GM21526 (cell line): ENCODE results near the gene TGOLN2.

ENCODE experiments used
- ATAC-seq: cut with Tn5 transposase; IDR thresholded peaks from one replicate; pipeline ENCODE4 v1.9.1; 2021; ENCODE audit warnings: moderate library complexity; ENCODE audit not compliant: unreplicated experiment, low FRiP score

The TGOLN2 gene

GRCh38 chr2:85310330-85310729 lies 17.5 kb downstream of the TGOLN2 start:
- ATAC-seq, result no peak

- ATAC-seq, result no peak
Measured at GRCh38 chr2:85309699-85310321, 18.0 kb downstream of the TGOLN2 start.

- no peak for ATAC-seq
Measured at GRCh38 chr2:85308896-85309555, 18.8 kb downstream of the TGOLN2 start.

GRCh38 chr2:85308201-85308600 lies 19.6 kb downstream of the TGOLN2 start:
- ATAC-seq, result no peak

- no peak for ATAC-seq
Measured at GRCh38 chr2:85307527-85307897, 20.3 kb downstream of the TGOLN2 start.

- ATAC-seq, result no peak
Measured at GRCh38 chr2:85303780-85304531, 23.8 kb downstream of the TGOLN2 start.

- no peak for ATAC-seq
Measured at GRCh38 chr2:85302121-85302520, 25.7 kb downstream of the TGOLN2 start.

GRCh38 chr2:85291425-85292023 lies 36.3 kb downstream of the TGOLN2 start:
- no peak for ATAC-seq

GRCh38 chr2:85288244-85288725 lies 39.5 kb downstream of the TGOLN2 start:
- no peak for ATAC-seq

GRCh38 chr2:85287721-85288120 lies 40.1 kb downstream of the TGOLN2 start:
- no peak for ATAC-seq

GRCh38 chr2:85286918-85287317 lies 40.9 kb downstream of the TGOLN2 start:
- ATAC-seq, result no peak

- ATAC-seq, result no peak
Measured at GRCh38 chr2:85283641-85284040, 44.1 kb downstream of the TGOLN2 start.

GRCh38 chr2:85282914-85283313 lies 44.9 kb downstream of the TGOLN2 start:
- ATAC-seq, result no peak

- no peak for ATAC-seq
Measured at GRCh38 chr2:85281553-85281952, 46.2 kb downstream of the TGOLN2 start.

GRCh38 chr2:85278361-85278760 lies 49.4 kb downstream of the TGOLN2 start:
- no peak for ATAC-seq

GRCh38 chr2:85277416-85278158 lies 50.2 kb downstream of the TGOLN2 start:
- no peak for ATAC-seq

- ATAC-seq, result no peak
Measured at GRCh38 chr2:85276571-85277118, 51.1 kb downstream of the TGOLN2 start.

- ATAC-seq, result no peak
Measured at GRCh38 chr2:85275984-85276540, 51.7 kb downstream of the TGOLN2 start.

GRCh38 chr2:85273738-85274731 lies 53.8 kb downstream of the TGOLN2 start:
- ATAC-seq, result no peak
